ENCODE data around the gene LST1. TPM values are rescaled to one million over a fixed set of nuclear protein-coding genes. Genes with fewer than 3 reads are reported as not detected.

Gene LST1
- total RNA-seq, 2 donors from 2014 or later: 2.8 to 8.5 TPM

- Histone ChIP-seq H3K36me3 (peaks cover 22% of the 10 kb centered on the region), H3K4me1 (peaks cover 0 to 43% of the 10 kb centered on the region in 2 donors), H3K4me3 (no peak overlapping the region), H3K9me3 (no peaks in the 10 kb centered on the region), H3K27ac (peak overlapping the region; percentile 96 to 97), H3K27me3 (no peaks in the 10 kb centered on the region)
- DNase-seq (ENCODE audit: low spot score): no peak
- no peak for TF ChIP-seq CTCF (IDR thresholded peaks at IDR 0.05)
These were observed 42.4 kb upstream of the LST1 start for GRCh38 chr6:31543639-31544038.

- H3K27ac ChIP-seq: no peak overlapping the region
- DNase-seq (ENCODE audit: low spot score): no peak
- H3K27me3 ChIP-seq: no peaks in the 10 kb centered on the region
- peaks cover 22% of the 10 kb centered on the region for H3K36me3 ChIP-seq
- no peak overlapping the region for H3K4me3 ChIP-seq
- no peaks in the 10 kb centered on the region for H3K9me3 ChIP-seq
- TF ChIP-seq CTCF (IDR thresholded peaks at IDR 0.05): no peak
- H3K4me1 ChIP-seq: peaks cover 0 to 35% of the 10 kb centered on the region in 2 donors
These were observed 41.4 kb upstream of the LST1 start for GRCh38 chr6:31544676-31545075.

- peaks cover 0 to 29% of the 10 kb centered on the region in 2 donors for H3K4me1 ChIP-seq
- no peak for TF ChIP-seq CTCF (IDR thresholded peaks at IDR 0.05)
- no peak overlapping the region for H3K4me3 ChIP-seq
- DNase-seq (ENCODE audit: low spot score): no peak
- H3K9me3 ChIP-seq: no peaks in the 10 kb centered on the region
- H3K36me3 ChIP-seq: peaks cover 17% of the 10 kb centered on the region
- H3K27me3 ChIP-seq: no peaks in the 10 kb centered on the region
- H3K27ac ChIP-seq: no peak overlapping the region
These were observed 40.8 kb upstream of the LST1 start for GRCh38 chr6:31545291-31545690.

- Histone ChIP-seq H3K9me3 (no peaks in the 10 kb centered on the region), H3K4me1 (peaks cover 0 to 26% of the 10 kb centered on the region in 2 donors), H3K27ac (peak within 1 kb of the TSS; percentile 88 to 89), H3K36me3 (peaks cover 23% of the 10 kb centered on the region), H3K27me3 (no peaks in the 10 kb centered on the region), H3K4me3 (peak within 1 kb of the TSS; percentile 43 to 50)
- peak; percentile 93 for DNase-seq (ENCODE audit: low spot score)
- TF ChIP-seq CTCF (IDR thresholded peaks at IDR 0.05): peak; percentile 89 to 98
These were observed 39.6 kb upstream of the LST1 start, which contains the start of gene ATP6V1G2 for GRCh38 chr6:31546339-31546957. ATP6V1G2 (minus strand) TSS chr6:31546608; CDS start chr6:31546559, 49 bp downstream.

- Histone ChIP-seq H3K27ac (peak within 1 kb of the TSS; percentile 88 to 89), H3K27me3 (no peaks in the 10 kb centered on the region), H3K9me3 (no peaks in the 10 kb centered on the region), H3K4me1 (peaks cover 0 to 26% of the 10 kb centered on the region in 2 donors), H3K4me3 (peak within 1 kb of the TSS; percentile 43 to 50), H3K36me3 (peaks cover 23% of the 10 kb centered on the region)
- TF ChIP-seq CTCF (IDR thresholded peaks at IDR 0.05): peak in 1 of 2 donors; percentile 6
- peak; percentile 97 for DNase-seq (ENCODE audit: low spot score)
These were observed 38.9 kb upstream of the LST1 start, which contains the start of gene NFKBIL1 for GRCh38 chr6:31546958-31547726. NFKBIL1 (plus strand) TSS chr6:31547608; CDS start chr6:31547695, 87 bp downstream.

All from right atrium auricular region (tissue), 2 donors.